HG02970 (cell line): ENCODE data around the gene ADGRD1.
"Not testable (repeated sequence)": the region's sequence is repeated elsewhere in the genome, so short reads cannot be mapped to it uniquely, and the experiment has no call there.

Source experiments
- ATAC-seq: cut with Tn5 transposase; IDR thresholded peaks from one replicate; pipeline ENCODE4 v1.9.1; 2021; ENCODE audit warnings: mild to moderate bottlenecking, moderate library complexity, moderate number of reproducible peaks; ENCODE audit not compliant: unreplicated experiment, low FRiP score

The ADGRD1 gene

GRCh38 chr12:131066207-131066885, 112.6 kb downstream of the ADGRD1 start:
- ATAC-seq: no peak

- no peak for ATAC-seq
Measured at GRCh38 chr12:131066886-131067490, 113.3 kb downstream of the ADGRD1 start.

- ATAC-seq: no peak
Measured at GRCh38 chr12:131067981-131068851, 114.5 kb downstream of the ADGRD1 start.

- ATAC-seq: not testable (repeated sequence)
Measured at GRCh38 chr12:131068926-131069720, 115.4 kb downstream of the ADGRD1 start.

GRCh38 chr12:131070136-131070535, 116.4 kb downstream of the ADGRD1 start:
- ATAC-seq: not testable (repeated sequence)

- ATAC-seq: not testable (repeated sequence)
Measured at GRCh38 chr12:131070668-131071067, 117.0 kb downstream of the ADGRD1 start.

- not testable (repeated sequence) for ATAC-seq
Measured at GRCh38 chr12:131071234-131071820, 117.6 kb downstream of the ADGRD1 start.

- not testable (repeated sequence) for ATAC-seq
Measured at GRCh38 chr12:131071950-131072349, 118.2 kb downstream of the ADGRD1 start.

GRCh38 chr12:131072451-131073230, 118.9 kb downstream of the ADGRD1 start:
- no peak for ATAC-seq

GRCh38 chr12:131074221-131075083, 120.7 kb downstream of the ADGRD1 start:
- no peak for ATAC-seq

GRCh38 chr12:131075194-131075593, 121.5 kb downstream of the ADGRD1 start:
- no peak for ATAC-seq

GRCh38 chr12:131075611-131076010, 121.9 kb downstream of the ADGRD1 start:
- no peak for ATAC-seq

- no peak for ATAC-seq
Measured at GRCh38 chr12:131076296-131076695, 122.6 kb downstream of the ADGRD1 start.

GRCh38 chr12:131076791-131077747, 123.4 kb downstream of the ADGRD1 start:
- ATAC-seq: no peak

GRCh38 chr12:131077931-131078391, 124.3 kb downstream of the ADGRD1 start:
- no peak for ATAC-seq

GRCh38 chr12:131082290-131083194, 128.8 kb downstream of the ADGRD1 start:
- no peak for ATAC-seq
